Measurements from ENCODE around the gene PTCHD1. TPM values are rescaled to one million over a fixed set of nuclear protein-coding genes. Genes with fewer than 3 reads are reported as not detected.

The PTCHD1 gene
- total and polyA plus RNA-seq, 2 of the 4 experiments (the other 2 are of a cell fraction), result not detected

- Histone ChIP-seq H3K27ac (ENCODE audit: insufficient read depth, low read length) (no peak overlapping the region), H2BK120ac (ENCODE audit: low read depth, low read length) (no peak overlapping the region), H3K14ac (replicated peaks; ENCODE audit: low read depth, low read length) (no peak overlapping the region), H3K4me3 (ENCODE audit: insufficient read depth, low read depth, low read length) (no peak overlapping the region), H3K79me1 (ENCODE audit: low read depth in 1 of 2, low read length in 2 of 2) (no peaks in the 10 kb centered on the region), H3K4me2 (ENCODE audit: low read depth, low read length) (no peak overlapping the region), H3K9me3 (ENCODE audit: control insufficient read depth, insufficient read depth, low read length) (no peaks in the 10 kb centered on the region), H2BK5ac (ENCODE audit: low read depth, low read length, poor library complexity, severe bottlenecking) (no peak overlapping the region), H3K9me1 (ENCODE audit: insufficient read depth, low read length) (no peaks in the 10 kb centered on the region), H2AFZ (replicated peaks; ENCODE audit: low read length, poor library complexity) (no peak overlapping the region), H4K91ac (ENCODE audit: insufficient read depth, low read depth, low read length) (no peak overlapping the region), H4K20me1 (ENCODE audit: insufficient read depth, low read length) (no peaks in the 10 kb centered on the region), H3K4ac (ENCODE audit: low read depth, low read length) (no peak overlapping the region), H2AK5ac (ENCODE audit: low read depth, low read length) (no peak overlapping the region), H2BK20ac (ENCODE audit: low read depth, low read length) (no peak overlapping the region), H3K56ac (ENCODE audit: extremely low read depth, insufficient read depth, low read length) (no peak overlapping the region), H3K4me1 (ENCODE audit: control insufficient read depth, insufficient read depth, low read length) (no peaks in the 10 kb centered on the region), H4K8ac (ENCODE audit: low read depth in 2 of 2, low read length in 2 of 2) (no peak overlapping the region), H2BK15ac (ENCODE audit: low read depth, low read length) (no peak overlapping the region), H3K18ac (ENCODE audit: low read depth, low read length) (no peak overlapping the region), H3K36me3 (ENCODE audit: control insufficient read depth, insufficient read depth, low read length) (no peaks in the 10 kb centered on the region), H2AK9ac (replicated peaks; ENCODE audit: low read depth, low read length, poor library complexity) (no peak overlapping the region), H4K5ac (ENCODE audit: low read depth, low read length) (no peak overlapping the region), H3K27me3 (ENCODE audit: control insufficient read depth, insufficient read depth, low read length) (no peaks in the 10 kb centered on the region), H3K9ac (ENCODE audit: low read depth, low read length) (no peak overlapping the region), H3K23ac (ENCODE audit: low read depth, low read length) (no peak overlapping the region)
- dilution Hi-C loops (cut with HindIII; ENCODE audit: low sequenced_read_pairs, unreplicated experiment) (no loop called here), in situ Hi-C loops (cut with MboI; ENCODE audit: low sequenced_read_pairs) (no loop called here), intact Hi-C loops (cut with micrococcal nuclease) (no loop called here)
- BruUV-seq (replicated peaks), result no TSS peak
- ATAC-seq (ENCODE audit: low read depth) (no peak), DNase-seq (no peak)
- no CpG with 5 or more reads among the region's 1 CpG for WGBS, 2 experiments (ENCODE audit: extremely low coverage in 2 of 2, insufficient read length in 1 of 2)
- TF ChIP-seq MXI1 (IDR thresholded peaks at IDR 0.05; ENCODE audit: borderline replicate concordance, low read depth, low read length) (no peak), ELK1 (IDR thresholded peaks at IDR 0.05; ENCODE audit: borderline replicate concordance, low read depth, low read length) (no peak), RAD21 (IDR thresholded peaks at IDR 0.05; ENCODE audit: low read length) (no peak), CEBPB (IDR thresholded peaks at IDR 0.05; ENCODE audit: low read depth, low read length) (no peak), MAZ (IDR thresholded peaks at IDR 0.05; ENCODE audit: borderline replicate concordance, low read depth, low read length) (no peak), FOS (IDR thresholded peaks at IDR 0.05; ENCODE audit: low read depth, low read length) (no peak), MAFK (IDR thresholded peaks at IDR 0.05; ENCODE audit: low read depth, low read length) (no peak), CHD1 (IDR thresholded peaks at IDR 0.05; ENCODE audit: low read depth, low read length) (no peak), SMC3 (IDR thresholded peaks at IDR 0.05; ENCODE audit: low read depth, low read length) (no peak), NFE2L2 (IDR thresholded peaks at IDR 0.05; ENCODE audit: low read depth, low read length) (no peak), BHLHE40 (IDR thresholded peaks at IDR 0.05; ENCODE audit: low read depth, low read length) (no peak), RCOR1 (IDR thresholded peaks at IDR 0.05; ENCODE audit: insufficient replicate concordance, low read length) (no peak), POLR2A (IDR thresholded peaks at IDR 0.05; ENCODE audit: low read depth, low read length) (no peak), RFX5 (IDR thresholded peaks at IDR 0.05; ENCODE audit: low read depth, low read length) (no peak)
- POLR2A ChIA-PET (ENCODE audit: unreplicated experiment), result no interaction called here
- CTCF ChIA-PET, result no interaction called here
Measured at GRCh38 chrX:23422912-23423311, 88.3 kb downstream of the PTCHD1 start.
